Lower lobe of right lung (tissue), 2 donors: ENCODE results near the gene MED28. TPM values are rescaled to one million over a fixed set of nuclear protein-coding genes. Genes with fewer than 3 reads are reported as not detected.

Experiments
- ATAC-seq, 2 donors: fragments of 200-7000 bp; cut with Tn5 transposase; one replicate each; pipeline ENCODE4 v1.9.1; 2020 to 2022; ENCODE audit warnings: mild to moderate bottlenecking in 2 of 2, moderate library complexity in 2 of 2
- DNase-seq: peaks from one replicate; pipeline ENCODE4 v3.0.0-alpha.2; 2020
- H3K27ac ChIP-seq: fragments of 200-600 bp; one replicate; pipeline ENCODE4 v1.8.0; 2022
- H3K27me3 ChIP-seq: fragments of 200-600 bp; one replicate; pipeline ENCODE4 v1.8.0; 2022; ENCODE audit warnings: low read depth
- H3K36me3 ChIP-seq: fragments of 200-600 bp; one replicate; pipeline ENCODE4 v1.8.0; 2022; ENCODE audit warnings: mild to moderate bottlenecking
- H3K4me1 ChIP-seq: fragments of 200-600 bp; one replicate; pipeline ENCODE4 v1.8.0; 2022
- H3K4me3 ChIP-seq: fragments of 200-600 bp; one replicate; pipeline ENCODE4 v1.8.0; 2022; ENCODE audit warnings: mild to moderate bottlenecking
- H3K9me3 ChIP-seq: fragments of 200-600 bp; one replicate; pipeline ENCODE4 v1.8.0; 2022
- CTCF ChIP-seq: fragments of 200-600 bp; IDR thresholded peaks from one replicate; pipeline ENCODE4 v1.8.0; 2022; ENCODE audit warnings: antibody characterized with exemption, mild to moderate bottlenecking
- intact Hi-C: fragments of 100-400 bp; cut with DNase I; formaldehyde crosslinking; loops from one replicate; pipeline ENCODE4 v1.11.0; 2022
- total RNA-seq: library from RNA; stranded (reverse); fragmentation: NEBNext Ultra II Directional; extraction: Animal tissue kit (Norgen Biotek cat#: 25700); gene quantifications from one replicate; pipeline ENCODE4 v1.2.1, GENCODE V29; 2021
- donor health status: DM: no; HTN: yes; CAD: no; lungs with severe emphysema.

Gene MED28
- total RNA-seq, 1 donor from 2014 or later: 46.2 TPM

GRCh38 chr4:17642398-17642783 is 27.9 kb downstream of the MED28 start:
- intact Hi-C loops: no loop called here
- H3K9me3 ChIP-seq: no peaks in the 10 kb centered on the region
- H3K4me1 ChIP-seq: no peaks in the 10 kb centered on the region
- peaks cover 3% of the 10 kb centered on the region for H3K36me3 ChIP-seq
- DNase-seq: no peak
- no peak for ATAC-seq
- TF ChIP-seq CTCF: no peak
- H3K27ac ChIP-seq: no peak overlapping the region
- no peaks in the 10 kb centered on the region for H3K27me3 ChIP-seq
- H3K4me3 ChIP-seq: no peak overlapping the region

DNA sequence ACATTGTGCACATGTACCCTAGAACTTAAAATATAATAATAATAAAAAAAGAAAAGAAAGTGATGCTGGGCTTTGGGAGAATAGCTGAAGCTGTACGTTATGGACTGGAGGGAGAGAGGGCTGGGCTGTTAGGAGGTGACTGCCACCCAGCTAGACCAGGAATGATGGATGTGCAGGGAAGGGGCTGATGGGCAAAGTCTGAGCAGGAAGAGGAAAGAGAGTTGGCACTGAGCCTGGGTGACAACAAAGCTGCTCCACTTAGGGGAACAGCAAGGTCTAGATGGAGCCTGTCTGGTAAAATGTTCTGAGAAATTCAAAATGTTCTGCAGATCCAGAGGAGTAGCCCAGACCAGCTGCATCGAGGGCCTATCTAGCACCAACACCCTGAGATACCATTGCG is 32.3 kb downstream of the MED28 start:
- no peak for ATAC-seq
- H3K9me3 ChIP-seq: no peaks in the 10 kb centered on the region
- no peak for DNase-seq
- intact Hi-C loops: no loop called here
- H3K4me1 ChIP-seq: no peaks in the 10 kb centered on the region
- TF ChIP-seq CTCF: no peak
- no peaks in the 10 kb centered on the region for H3K36me3 ChIP-seq
- no peak overlapping the region for H3K4me3 ChIP-seq
- no peak overlapping the region for H3K27ac ChIP-seq
- no peaks in the 10 kb centered on the region for H3K27me3 ChIP-seq

DNA sequence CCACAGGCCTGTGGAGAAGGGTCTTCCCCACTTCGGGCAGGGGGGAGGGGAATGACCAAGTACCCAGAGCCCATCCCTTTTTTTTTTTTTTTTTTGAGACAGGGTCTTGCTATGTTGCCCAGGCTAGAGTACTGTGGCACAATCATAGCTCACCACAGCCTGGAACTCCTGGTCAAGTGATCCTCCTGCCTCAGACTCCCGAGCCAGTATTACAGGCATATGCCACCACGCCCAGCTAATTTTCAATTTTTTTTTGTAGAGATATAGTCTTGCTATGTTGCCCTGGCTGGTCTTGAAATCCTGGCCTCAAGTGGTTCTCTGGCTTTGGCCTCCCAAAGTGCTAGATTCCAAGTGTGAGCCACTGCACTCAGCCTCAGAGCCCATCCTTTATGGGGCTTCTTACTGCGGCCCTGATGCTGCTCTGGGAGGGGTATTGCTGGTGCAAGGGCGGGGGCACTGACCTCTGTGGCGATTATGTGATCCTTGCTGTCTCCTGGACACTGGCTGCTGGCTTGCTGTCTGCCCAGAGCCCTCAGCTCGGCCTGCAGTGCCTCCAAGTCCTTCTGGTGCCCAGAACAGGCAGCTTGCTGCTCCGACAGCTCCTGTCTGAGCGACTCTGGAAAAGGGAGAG is 32.9 kb downstream of the MED28 start:
- no peaks in the 10 kb centered on the region for H3K4me1 ChIP-seq
- intact Hi-C loops: no loop called here
- no peak for DNase-seq
- no peak overlapping the region for H3K27ac ChIP-seq
- no peaks in the 10 kb centered on the region for H3K9me3 ChIP-seq
- H3K27me3 ChIP-seq: no peaks in the 10 kb centered on the region
- no peaks in the 10 kb centered on the region for H3K36me3 ChIP-seq
- ATAC-seq: no peak
- no peak overlapping the region for H3K4me3 ChIP-seq
- no peak for TF ChIP-seq CTCF

DNA sequence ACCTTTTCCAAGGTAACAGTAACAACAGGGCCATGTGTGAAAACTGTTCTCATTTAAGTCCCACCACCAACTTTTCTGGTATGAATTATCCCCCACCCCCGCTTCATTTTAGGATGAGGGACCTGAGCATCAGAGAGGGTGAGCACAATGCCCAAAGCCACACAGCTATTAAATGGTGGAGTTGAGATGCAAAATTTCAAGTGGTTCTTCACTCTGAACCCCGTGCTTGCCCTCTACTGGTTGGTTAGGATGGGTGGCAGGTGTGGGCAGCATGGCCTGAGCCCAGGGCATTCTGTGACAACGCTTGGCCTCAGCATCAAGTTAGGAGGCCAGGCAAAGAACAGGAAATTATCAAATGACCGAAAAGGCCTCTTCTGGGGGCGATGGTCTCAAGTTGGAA is 33.5 kb downstream of the MED28 start:
- no peaks in the 10 kb centered on the region for H3K9me3 ChIP-seq
- DNase-seq: no peak
- H3K27ac ChIP-seq: no peak overlapping the region
- H3K4me1 ChIP-seq: no peaks in the 10 kb centered on the region
- no peak for ATAC-seq
- TF ChIP-seq CTCF: no peak
- intact Hi-C loops: no loop called here
- no peaks in the 10 kb centered on the region for H3K36me3 ChIP-seq
- H3K4me3 ChIP-seq: no peak overlapping the region
- H3K27me3 ChIP-seq: no peaks in the 10 kb centered on the region

DNA sequence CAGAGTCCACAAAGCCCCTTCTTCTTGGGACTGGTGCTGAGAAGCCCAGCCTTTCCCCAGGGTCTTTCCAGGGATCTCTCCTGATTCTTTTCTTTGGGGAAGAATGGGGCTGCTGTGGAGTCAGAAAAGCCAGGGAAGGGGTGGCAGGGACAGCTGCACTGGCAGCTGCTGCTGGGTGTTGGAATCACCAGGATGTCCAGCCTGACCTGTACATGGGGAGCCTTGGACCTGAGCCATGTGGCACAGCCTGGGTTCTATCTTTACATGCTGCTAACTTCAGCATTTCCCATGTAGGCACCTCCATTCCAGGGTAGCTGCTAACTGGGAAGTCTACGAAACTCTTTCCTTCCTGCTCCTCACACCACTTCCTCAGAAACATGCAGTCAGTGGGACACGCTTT is 36.0 kb downstream of the MED28 start:
- Histone ChIP-seq H3K27me3 (no peaks in the 10 kb centered on the region), H3K27ac (no peak overlapping the region), H3K9me3 (no peaks in the 10 kb centered on the region), H3K4me3 (no peak overlapping the region), H3K4me1 (no peaks in the 10 kb centered on the region), H3K36me3 (no peaks in the 10 kb centered on the region)
- intact Hi-C loops: no loop called here
- TF ChIP-seq CTCF: no peak
- ATAC-seq (no peak), DNase-seq (no peak)

DNA sequence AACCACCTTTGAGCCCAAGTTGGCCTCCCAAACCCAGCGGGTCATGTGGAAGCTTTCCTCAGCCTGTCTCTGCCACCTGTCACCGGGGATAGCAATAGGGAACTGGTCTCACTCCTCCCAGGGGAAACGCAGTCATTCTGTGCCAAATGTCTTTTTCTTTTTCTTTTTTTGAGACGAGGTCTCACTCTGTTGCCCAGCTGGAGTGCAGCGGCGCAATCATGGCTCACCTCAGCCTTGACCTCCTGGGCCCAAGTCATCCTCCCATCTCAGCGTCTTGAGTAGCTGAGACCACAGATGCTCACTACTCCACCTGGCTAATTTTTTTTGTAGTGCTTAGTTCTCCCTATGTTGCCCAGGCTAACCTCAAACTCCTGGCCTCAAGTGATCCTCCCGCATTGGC is 40.3 kb downstream of the MED28 start:
- intact Hi-C loops: no loop called here
- TF ChIP-seq CTCF: no peak
- no peak overlapping the region for H3K27ac ChIP-seq
- no peak for DNase-seq
- no peaks in the 10 kb centered on the region for H3K4me1 ChIP-seq
- H3K27me3 ChIP-seq: no peaks in the 10 kb centered on the region
- no peak overlapping the region for H3K4me3 ChIP-seq
- no peaks in the 10 kb centered on the region for H3K36me3 ChIP-seq
- ATAC-seq: no peak
- no peaks in the 10 kb centered on the region for H3K9me3 ChIP-seq
